ENCODE measurements around the gene LCP1.

DNA sequence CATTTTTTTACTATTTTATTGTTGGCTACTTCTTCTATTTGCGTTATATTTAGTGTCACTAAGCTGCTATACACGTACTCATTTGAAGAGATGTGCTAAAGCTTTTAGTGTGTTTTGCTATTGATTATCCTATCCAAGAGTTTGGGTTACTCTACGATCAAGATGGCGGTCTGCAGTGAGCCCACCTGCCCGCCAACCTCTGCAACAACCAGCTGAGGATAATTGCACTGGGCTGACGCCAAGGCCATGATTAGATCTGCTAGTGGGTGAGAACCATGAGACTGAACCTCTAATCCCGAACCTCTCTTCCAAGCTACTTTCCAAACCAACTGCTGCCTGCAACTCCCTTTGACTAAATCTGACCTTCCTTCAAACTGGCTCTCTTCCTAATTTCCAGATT is 78.9 kb downstream of the LCP1 start:
- TF ChIP-seq, protein P1, sequence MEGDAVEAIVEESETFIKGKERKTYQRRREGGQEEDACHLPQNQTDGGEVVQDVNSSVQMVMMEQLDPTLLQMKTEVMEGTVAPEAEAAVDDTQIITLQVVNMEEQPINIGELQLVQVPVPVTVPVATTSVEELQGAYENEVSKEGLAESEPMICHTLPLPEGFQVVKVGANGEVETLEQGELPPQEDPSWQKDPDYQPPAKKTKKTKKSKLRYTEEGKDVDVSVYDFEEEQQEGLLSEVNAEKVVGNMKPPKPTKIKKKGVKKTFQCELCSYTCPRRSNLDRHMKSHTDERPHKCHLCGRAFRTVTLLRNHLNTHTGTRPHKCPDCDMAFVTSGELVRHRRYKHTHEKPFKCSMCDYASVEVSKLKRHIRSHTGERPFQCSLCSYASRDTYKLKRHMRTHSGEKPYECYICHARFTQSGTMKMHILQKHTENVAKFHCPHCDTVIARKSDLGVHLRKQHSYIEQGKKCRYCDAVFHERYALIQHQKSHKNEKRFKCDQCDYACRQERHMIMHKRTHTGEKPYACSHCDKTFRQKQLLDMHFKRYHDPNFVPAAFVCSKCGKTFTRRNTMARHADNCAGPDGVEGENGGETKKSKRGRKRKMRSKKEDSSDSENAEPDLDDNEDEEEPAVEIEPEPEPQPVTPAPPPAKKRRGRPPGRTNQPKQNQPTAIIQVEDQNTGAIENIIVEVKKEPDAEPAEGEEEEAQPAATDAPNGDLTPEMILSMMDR (IDR thresholded peaks at IDR 0.05) = no peak
- TF ChIP-seq, protein P2, sequence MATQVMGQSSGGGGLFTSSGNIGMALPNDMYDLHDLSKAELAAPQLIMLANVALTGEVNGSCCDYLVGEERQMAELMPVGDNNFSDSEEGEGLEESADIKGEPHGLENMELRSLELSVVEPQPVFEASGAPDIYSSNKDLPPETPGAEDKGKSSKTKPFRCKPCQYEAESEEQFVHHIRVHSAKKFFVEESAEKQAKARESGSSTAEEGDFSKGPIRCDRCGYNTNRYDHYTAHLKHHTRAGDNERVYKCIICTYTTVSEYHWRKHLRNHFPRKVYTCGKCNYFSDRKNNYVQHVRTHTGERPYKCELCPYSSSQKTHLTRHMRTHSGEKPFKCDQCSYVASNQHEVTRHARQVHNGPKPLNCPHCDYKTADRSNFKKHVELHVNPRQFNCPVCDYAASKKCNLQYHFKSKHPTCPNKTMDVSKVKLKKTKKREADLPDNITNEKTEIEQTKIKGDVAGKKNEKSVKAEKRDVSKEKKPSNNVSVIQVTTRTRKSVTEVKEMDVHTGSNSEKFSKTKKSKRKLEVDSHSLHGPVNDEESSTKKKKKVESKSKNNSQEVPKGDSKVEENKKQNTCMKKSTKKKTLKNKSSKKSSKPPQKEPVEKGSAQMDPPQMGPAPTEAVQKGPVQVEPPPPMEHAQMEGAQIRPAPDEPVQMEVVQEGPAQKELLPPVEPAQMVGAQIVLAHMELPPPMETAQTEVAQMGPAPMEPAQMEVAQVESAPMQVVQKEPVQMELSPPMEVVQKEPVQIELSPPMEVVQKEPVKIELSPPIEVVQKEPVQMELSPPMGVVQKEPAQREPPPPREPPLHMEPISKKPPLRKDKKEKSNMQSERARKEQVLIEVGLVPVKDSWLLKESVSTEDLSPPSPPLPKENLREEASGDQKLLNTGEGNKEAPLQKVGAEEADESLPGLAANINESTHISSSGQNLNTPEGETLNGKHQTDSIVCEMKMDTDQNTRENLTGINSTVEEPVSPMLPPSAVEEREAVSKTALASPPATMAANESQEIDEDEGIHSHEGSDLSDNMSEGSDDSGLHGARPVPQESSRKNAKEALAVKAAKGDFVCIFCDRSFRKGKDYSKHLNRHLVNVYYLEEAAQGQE (IDR thresholded peaks at IDR 0.05; ENCODE audit: insufficient read depth in 1 of 2, low read depth in 2 of 2, low read length in 1 of 2) = no peak
- TF ChIP-seq POLR2AphosphoS5 (IDR thresholded peaks at IDR 0.05; ENCODE audit: low read depth, low read length) = no peak

Data from Panc1 (cell line).